Type B pancreatic cell (in vitro differentiated cells): ENCODE measurements around the gene DDI2. TPM values are rescaled to one million over a fixed set of nuclear protein-coding genes. Genes with fewer than 3 reads are reported as not detected.

Experiments used
- DNase-seq: peaks from one replicate; pipeline ENCODE4 v3.0.0; 2021; ENCODE audit warnings: mixed read lengths; ENCODE audit not compliant: unreplicated experiment; ENCODE audit errors: extremely low spot score
- H3K27ac Mint-ChIP-seq: 2 replicates; pipeline ENCODE4 v1.8.0; 2021; ENCODE audit warnings: mild to moderate bottlenecking, mixed read lengths
- H3K27me3 Mint-ChIP-seq: 2 replicates; pipeline ENCODE4 v1.8.0; 2021; ENCODE audit warnings: mixed read lengths
- H3K36me3 Mint-ChIP-seq: 2 replicates; pipeline ENCODE4 v1.8.0; 2021; ENCODE audit warnings: mixed read lengths
- H3K4me1 Mint-ChIP-seq: one replicate; pipeline ENCODE4 v1.8.0; 2021; ENCODE audit warnings: mixed read lengths; ENCODE audit not compliant: unreplicated experiment
- H3K4me3 Mint-ChIP-seq: 2 replicates; pipeline ENCODE4 v1.8.0; 2021; ENCODE audit warnings: mild to moderate bottlenecking, mixed read lengths
- H3K9me3 Mint-ChIP-seq: 2 replicates; pipeline ENCODE4 v1.8.0; 2021; ENCODE audit warnings: mixed read lengths
- long read RNA-seq: library from polyadenylated mRNA; unstranded; transcript quantifications from one replicate; pipeline ENCODE4 v2.0.0, GENCODE V29; 2020
- total RNA-seq: library from RNA; stranded (reverse); gene quantifications from 2 replicates; pipeline ENCODE4 v1.2.1, GENCODE V29; 2021; ENCODE audit warnings: low replicate concordance
- TF ChIP-seq, protein P1 (sequence below): fragments of 200-600 bp; sonication (generic); conservative IDR thresholded peaks from 2 replicates; pipeline ENCODE4 v1.5.0; 2021; ENCODE audit warnings: antibody characterized with exemption, mild to moderate bottlenecking

Gene DDI2
- 38.7 and 53.9 TPM in 2 replicates for total RNA-seq
- long read RNA-seq, full-length matches to known transcripts, result 2 of 15 reads
- long read RNA-seq, partial matches to known transcripts, result 3 of 15 reads
- long read RNA-seq, other reads (novel, unspliced or antisense), result 10 of 15 reads

DNA sequence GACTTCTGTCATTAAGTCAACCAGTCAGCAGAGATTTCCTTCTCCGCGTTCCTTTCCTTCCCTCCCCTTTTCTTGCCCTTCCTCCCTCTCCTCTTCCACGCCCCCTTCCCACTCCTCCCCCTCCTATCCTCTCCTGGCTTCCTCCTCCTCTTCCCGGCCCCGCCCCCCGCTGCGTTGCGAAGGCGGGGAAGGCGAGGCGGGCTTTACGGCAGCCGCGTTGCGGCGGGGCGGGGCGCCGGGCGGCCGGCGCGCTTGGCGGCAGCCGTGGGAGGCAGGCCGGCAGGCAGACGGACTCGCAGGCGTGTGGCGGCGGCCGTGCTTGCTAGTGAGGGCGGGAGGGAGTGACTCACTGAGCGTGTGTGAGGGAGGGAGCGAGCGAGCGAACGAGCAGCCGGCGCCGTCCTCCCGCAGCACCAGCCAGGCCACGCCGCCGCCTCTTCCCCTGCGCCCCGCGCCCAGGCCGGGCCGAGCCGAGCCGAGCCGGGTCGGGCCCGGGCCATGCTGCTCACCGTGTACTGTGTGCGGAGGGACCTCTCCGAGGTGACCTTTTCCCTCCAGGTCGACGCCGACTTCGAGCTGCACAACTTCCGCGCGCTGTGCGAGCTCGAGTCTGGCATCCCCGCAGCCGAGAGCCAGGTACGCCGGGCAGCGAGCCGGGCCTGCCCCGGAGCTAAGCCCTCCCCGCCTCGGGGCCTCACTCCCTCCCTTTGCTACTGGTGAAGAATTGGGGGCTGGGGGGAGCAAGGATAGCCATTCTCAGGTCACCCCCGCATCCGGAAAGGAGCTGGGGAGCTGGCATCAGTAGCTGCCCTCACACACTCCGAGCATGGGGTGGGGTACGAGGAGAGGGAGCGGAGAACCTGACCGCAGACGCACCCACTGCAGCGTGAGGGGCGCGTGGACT lies at the start of gene DDI2:
Gene DDI2, plus strand, starts transcription at position 286 of the 904 bp plus-strand sequence. Its CDS starts 213 bp downstream, at position 499.
- peaks cover 22% of the 10 kb centered on the region for H3K4me1 Mint-ChIP-seq
- TF ChIP-seq, protein P1, sequence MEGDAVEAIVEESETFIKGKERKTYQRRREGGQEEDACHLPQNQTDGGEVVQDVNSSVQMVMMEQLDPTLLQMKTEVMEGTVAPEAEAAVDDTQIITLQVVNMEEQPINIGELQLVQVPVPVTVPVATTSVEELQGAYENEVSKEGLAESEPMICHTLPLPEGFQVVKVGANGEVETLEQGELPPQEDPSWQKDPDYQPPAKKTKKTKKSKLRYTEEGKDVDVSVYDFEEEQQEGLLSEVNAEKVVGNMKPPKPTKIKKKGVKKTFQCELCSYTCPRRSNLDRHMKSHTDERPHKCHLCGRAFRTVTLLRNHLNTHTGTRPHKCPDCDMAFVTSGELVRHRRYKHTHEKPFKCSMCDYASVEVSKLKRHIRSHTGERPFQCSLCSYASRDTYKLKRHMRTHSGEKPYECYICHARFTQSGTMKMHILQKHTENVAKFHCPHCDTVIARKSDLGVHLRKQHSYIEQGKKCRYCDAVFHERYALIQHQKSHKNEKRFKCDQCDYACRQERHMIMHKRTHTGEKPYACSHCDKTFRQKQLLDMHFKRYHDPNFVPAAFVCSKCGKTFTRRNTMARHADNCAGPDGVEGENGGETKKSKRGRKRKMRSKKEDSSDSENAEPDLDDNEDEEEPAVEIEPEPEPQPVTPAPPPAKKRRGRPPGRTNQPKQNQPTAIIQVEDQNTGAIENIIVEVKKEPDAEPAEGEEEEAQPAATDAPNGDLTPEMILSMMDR, result no peak
- peak; percentile 98 for DNase-seq
- H3K9me3 Mint-ChIP-seq, result no peaks in the 10 kb centered on the region
- peak within 1 kb of the TSS; percentile 97 for H3K4me3 Mint-ChIP-seq
- H3K27ac Mint-ChIP-seq, result peak within 1 kb of the TSS; percentile 97
- H3K36me3 Mint-ChIP-seq, result no peaks in the 10 kb centered on the region
- H3K27me3 Mint-ChIP-seq, result no peaks in the 10 kb centered on the region

DNA sequence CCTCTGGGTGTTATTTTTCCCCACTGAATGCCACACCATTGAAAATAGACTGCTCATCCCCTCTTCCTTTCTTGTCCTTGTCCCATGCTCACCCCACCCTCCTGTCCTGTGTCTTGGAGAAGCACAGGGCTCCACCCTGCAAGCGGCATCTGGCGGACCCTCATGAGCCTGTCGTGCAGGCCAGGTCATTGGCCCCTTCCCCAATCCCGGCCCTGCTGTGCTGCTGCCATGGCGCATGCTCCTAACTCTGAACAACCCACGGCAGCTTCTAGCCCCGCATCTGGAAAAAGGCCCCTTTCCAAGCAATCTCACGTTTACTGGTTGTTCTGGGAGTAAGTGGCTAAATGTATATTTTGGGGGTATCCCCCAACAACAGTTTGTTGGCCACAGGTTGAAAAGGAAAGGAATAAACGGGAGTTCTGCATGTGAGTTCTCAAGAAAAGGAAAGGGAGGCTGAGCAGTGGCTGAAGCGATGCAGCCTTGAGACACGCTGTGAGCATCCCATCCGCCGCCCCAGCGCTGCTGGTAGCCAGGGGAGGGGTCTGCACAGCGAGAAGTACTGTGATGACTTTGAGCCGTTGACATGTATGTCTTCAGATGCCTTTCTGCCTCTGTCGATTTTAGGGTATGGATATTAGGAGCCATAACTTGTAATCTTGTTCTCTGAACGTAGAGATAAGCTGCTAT lies 48.7 kb upstream of the DDI2 start:
- Mint-ChIP-seq H3K4me3 (no peak overlapping the region), H3K9me3 (no peaks in the 10 kb centered on the region), H3K27ac (no peak overlapping the region), H3K27me3 (no peaks in the 10 kb centered on the region), H3K36me3 (peaks cover 27% of the 10 kb centered on the region), H3K4me1 (no peaks in the 10 kb centered on the region)
- TF ChIP-seq, protein P1, result no peak
- no peak for DNase-seq

DNA sequence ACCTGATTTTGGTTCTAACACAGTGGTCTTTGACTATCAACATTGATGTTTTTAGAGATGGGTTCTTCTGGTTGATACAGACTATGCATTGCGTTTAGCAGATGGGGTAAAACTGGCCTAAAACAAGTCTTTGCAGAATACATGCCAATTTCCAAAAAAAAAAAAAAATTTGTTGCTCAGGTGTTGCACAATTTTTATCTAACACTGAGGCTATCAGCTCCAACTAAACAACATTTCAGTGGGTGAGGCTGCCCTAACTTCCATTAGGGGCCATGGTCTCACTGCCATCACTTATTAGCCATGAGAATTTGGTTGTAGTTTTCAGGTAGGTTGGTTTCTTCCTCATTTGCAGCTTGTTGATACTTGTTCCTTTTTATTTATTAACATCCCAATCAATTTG lies 46.4 kb upstream of the DDI2 start:
- Mint-ChIP-seq H3K4me3 (no peak overlapping the region), H3K4me1 (no peaks in the 10 kb centered on the region), H3K27ac (no peak overlapping the region), H3K27me3 (no peaks in the 10 kb centered on the region), H3K9me3 (no peaks in the 10 kb centered on the region), H3K36me3 (peaks cover 24% of the 10 kb centered on the region)
- DNase-seq, result no peak
- TF ChIP-seq, protein P1, result no peak

DNA sequence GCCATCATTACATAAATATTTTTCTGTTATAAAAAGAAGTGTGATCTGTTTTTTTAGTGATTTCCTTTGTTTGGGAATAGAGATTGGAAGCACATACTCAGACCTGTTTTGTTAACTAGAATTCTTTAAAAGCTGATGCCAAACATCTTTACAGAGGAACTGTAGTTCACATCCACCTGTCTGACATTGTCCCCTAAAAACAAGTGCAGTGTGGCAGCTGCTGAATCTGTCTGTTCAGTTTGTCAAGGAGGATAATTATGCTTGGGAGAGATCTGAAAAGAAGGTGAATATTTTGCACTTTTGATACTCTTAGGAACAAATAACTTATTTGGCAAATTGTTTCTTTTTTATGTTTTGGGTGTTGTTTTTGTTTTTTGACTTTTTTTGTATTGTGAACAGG lies 46.0 kb upstream of the DDI2 start:
- no peaks in the 10 kb centered on the region for H3K27me3 Mint-ChIP-seq
- H3K4me3 Mint-ChIP-seq, result no peak overlapping the region
- TF ChIP-seq, protein P1, result no peak
- H3K27ac Mint-ChIP-seq, result no peak overlapping the region
- no peaks in the 10 kb centered on the region for H3K9me3 Mint-ChIP-seq
- no peaks in the 10 kb centered on the region for H3K4me1 Mint-ChIP-seq
- DNase-seq, result no peak
- peaks cover 22% of the 10 kb centered on the region for H3K36me3 Mint-ChIP-seq

DNA sequence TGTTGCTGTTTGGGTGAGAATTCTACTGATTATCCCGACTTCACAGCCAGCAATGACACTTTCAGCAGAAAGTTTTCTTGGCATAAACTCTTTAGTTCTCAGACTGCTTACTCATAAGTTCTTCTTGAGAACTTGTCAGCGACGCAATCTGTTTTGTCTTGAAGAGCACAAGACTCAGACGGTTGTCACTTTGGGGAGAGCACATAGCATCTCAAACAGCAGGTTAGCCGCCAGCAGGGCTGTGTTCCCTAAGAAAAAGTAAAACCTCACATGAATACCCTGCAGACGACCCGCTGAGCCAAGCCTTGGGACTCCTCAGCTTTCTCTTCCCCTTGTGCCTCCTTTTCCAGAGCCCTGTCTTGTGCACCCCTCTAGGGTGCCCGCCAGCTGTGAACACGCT lies 43.8 kb upstream of the DDI2 start:
- H3K9me3 Mint-ChIP-seq, result no peaks in the 10 kb centered on the region
- DNase-seq, result no peak
- H3K36me3 Mint-ChIP-seq, result peaks cover 15% of the 10 kb centered on the region
- no peak overlapping the region for H3K27ac Mint-ChIP-seq
- no peaks in the 10 kb centered on the region for H3K4me1 Mint-ChIP-seq
- H3K4me3 Mint-ChIP-seq, result no peak overlapping the region
- H3K27me3 Mint-ChIP-seq, result no peaks in the 10 kb centered on the region
- TF ChIP-seq, protein P1, result no peak
